ENCODE results near the gene MYO18B. TPM values are rescaled to one million over a fixed set of nuclear protein-coding genes. Genes with fewer than 3 reads are reported as not detected.

The MYO18B gene
- total and polyA plus RNA-seq, 2 donors from 2014 or later, result 0.19 to 0.41 TPM

DNA sequence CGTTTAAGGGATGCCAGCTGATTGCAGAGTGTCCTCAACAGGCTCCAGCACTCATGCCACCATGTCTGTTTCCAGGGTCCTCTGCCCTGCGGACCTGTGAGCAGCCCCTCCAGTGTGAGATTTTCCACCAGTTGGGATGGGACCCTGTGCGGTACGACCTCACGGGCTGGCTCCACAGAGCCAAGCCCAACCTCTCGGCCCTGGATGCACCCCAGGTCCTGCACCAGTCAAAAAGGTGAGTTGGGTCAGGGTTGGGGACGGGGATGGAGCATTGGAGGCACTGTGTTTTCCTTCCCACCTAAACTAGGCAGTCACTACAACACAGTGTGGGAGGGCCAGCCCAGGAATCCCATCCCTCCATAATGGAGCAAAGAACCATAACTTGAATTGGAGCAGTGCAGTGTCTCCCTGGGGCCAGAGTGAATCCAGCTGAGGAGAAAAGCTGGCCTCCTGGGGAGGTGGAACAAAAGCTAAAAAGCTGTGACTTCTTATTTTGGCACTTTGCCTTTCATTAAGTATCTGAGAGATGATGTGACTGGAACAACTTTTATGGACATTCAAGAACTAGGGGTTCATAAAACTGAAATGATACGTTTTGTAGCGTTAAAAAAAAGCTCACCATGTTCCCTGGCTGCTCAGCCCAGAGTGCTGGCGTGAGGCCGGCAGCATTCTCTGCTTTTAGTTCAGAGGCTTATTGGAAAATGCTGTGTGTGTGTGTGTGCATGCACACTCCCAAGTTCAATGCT, 101.8 kb downstream of the MYO18B start:
- Histone ChIP-seq H3K9me3 (ENCODE audit: control insufficient read depth in 2 of 3, insufficient read depth in 1 of 3, low read length in 3 of 3) (no peaks in the 10 kb centered on the region), H3K36me3 (ENCODE audit: control insufficient read depth in 2 of 3, insufficient read depth in 3 of 3, low read length in 3 of 3) (no peaks in the 10 kb centered on the region), H3K4me1 (ENCODE audit: control insufficient read depth in 2 of 3, insufficient read depth in 2 of 3, low read depth in 1 of 3, low read length in 3 of 3) (no peaks in the 10 kb centered on the region), H3K4me3 (ENCODE audit: low read length in 3 of 3) (no peak overlapping the region), H3K9ac (ENCODE audit: low read length in 3 of 3) (no peak overlapping the region), H3K27ac (ENCODE audit: low read depth in 2 of 2, low read length in 2 of 2) (no peak overlapping the region), H3K27me3 (ENCODE audit: control insufficient read depth, insufficient read depth, low read length) (no peaks in the 10 kb centered on the region)
- no peak for FAIRE-seq
- TF ChIP-seq, protein P1, sequence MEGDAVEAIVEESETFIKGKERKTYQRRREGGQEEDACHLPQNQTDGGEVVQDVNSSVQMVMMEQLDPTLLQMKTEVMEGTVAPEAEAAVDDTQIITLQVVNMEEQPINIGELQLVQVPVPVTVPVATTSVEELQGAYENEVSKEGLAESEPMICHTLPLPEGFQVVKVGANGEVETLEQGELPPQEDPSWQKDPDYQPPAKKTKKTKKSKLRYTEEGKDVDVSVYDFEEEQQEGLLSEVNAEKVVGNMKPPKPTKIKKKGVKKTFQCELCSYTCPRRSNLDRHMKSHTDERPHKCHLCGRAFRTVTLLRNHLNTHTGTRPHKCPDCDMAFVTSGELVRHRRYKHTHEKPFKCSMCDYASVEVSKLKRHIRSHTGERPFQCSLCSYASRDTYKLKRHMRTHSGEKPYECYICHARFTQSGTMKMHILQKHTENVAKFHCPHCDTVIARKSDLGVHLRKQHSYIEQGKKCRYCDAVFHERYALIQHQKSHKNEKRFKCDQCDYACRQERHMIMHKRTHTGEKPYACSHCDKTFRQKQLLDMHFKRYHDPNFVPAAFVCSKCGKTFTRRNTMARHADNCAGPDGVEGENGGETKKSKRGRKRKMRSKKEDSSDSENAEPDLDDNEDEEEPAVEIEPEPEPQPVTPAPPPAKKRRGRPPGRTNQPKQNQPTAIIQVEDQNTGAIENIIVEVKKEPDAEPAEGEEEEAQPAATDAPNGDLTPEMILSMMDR (IDR thresholded peaks at IDR 0.05; ENCODE audit: borderline replicate concordance, extremely low read depth, insufficient read depth), result no peak
- DNase-seq, result peak in 1 of 5 donors; percentile 29
- intact Hi-C loops (cut with DNase I), result no loop called here

DNA sequence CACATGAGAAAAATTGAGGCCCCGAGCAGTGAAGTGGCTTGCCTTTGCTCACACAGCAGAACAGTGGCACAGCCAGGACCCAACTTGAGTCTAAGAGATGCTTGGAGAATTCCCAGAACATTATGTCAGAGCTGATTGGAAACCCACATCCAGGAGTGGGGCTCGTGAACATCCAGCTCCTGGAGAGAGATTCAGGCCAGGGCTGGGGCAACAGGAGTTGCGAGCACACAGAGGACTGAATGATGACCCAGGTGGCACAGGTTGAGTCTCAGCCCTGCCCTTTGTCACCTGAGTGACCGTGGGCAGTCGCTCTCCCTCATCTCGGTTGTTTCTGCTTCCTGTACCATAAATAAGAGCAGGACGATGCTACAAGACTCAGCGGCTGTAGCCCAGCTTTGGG, 102.6 kb downstream of the MYO18B start:
- FAIRE-seq (no peak), DNase-seq (no peak)
- H3K27ac ChIP-seq (ENCODE audit: low read depth in 2 of 2, low read length in 2 of 2), result no peak overlapping the region
- H3K4me1 ChIP-seq (ENCODE audit: control insufficient read depth in 2 of 3, insufficient read depth in 2 of 3, low read depth in 1 of 3, low read length in 3 of 3), result no peaks in the 10 kb centered on the region
- intact Hi-C loops (cut with DNase I), result no loop called here
- H3K4me3 ChIP-seq (ENCODE audit: low read length in 3 of 3), result no peak overlapping the region
- no peaks in the 10 kb centered on the region for H3K36me3 ChIP-seq (ENCODE audit: control insufficient read depth in 2 of 3, insufficient read depth in 3 of 3, low read length in 3 of 3)
- no peak overlapping the region for H3K9ac ChIP-seq (ENCODE audit: low read length in 3 of 3)
- H3K27me3 ChIP-seq (ENCODE audit: control insufficient read depth, insufficient read depth, low read length), result no peaks in the 10 kb centered on the region
- no peaks in the 10 kb centered on the region for H3K9me3 ChIP-seq (ENCODE audit: control insufficient read depth in 2 of 3, insufficient read depth in 1 of 3, low read length in 3 of 3)
- TF ChIP-seq, protein P1 (IDR thresholded peaks at IDR 0.05; ENCODE audit: borderline replicate concordance, extremely low read depth, insufficient read depth), result no peak

DNA sequence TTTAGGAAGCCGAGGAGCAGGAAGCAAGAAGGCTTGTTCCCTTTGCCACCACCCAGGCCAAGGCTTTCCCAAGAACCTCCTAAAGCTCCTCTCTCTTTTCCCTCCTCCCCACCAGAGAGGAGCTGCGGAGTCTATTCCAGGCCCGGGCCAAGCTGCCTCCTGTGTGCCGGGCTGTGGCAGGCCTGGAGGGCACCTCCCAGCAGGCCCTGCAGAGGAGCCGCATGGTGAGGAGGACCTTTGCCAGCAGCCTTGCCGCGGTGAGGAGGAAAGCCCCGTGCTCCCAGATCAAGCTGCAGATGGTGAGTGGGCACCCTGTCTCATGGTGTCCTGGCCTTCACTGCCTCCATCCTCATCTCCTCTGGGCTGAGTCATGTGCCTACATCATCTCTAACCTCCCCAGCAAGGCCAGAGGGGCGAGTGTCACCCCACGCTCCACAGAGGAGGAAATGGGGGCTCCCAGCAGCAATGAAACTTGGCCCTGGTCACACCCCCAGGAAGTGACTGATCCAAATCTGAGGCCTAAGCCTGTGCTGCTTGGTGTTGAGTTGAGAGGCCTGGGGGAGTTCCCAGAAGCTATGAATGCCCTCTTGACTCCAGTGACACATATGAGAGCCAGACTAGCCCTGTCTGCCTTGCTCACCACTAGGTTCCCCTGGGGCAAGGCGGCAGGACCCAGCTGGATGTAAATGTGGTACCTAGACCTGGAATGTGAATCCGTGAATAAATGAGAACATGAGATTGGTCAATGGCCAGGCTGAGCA, 104.2 kb downstream of the MYO18B start:
- Histone ChIP-seq H3K4me3 (ENCODE audit: low read length in 3 of 3) (no peak overlapping the region), H3K27ac (ENCODE audit: low read depth in 2 of 2, low read length in 2 of 2) (no peak overlapping the region), H3K36me3 (ENCODE audit: control insufficient read depth in 2 of 3, insufficient read depth in 3 of 3, low read length in 3 of 3) (no peaks in the 10 kb centered on the region), H3K4me1 (ENCODE audit: control insufficient read depth in 2 of 3, insufficient read depth in 2 of 3, low read depth in 1 of 3, low read length in 3 of 3) (no peaks in the 10 kb centered on the region), H3K9me3 (ENCODE audit: control insufficient read depth in 2 of 3, insufficient read depth in 1 of 3, low read length in 3 of 3) (no peaks in the 10 kb centered on the region), H3K9ac (ENCODE audit: low read length in 3 of 3) (no peak overlapping the region), H3K27me3 (ENCODE audit: control insufficient read depth, insufficient read depth, low read length) (no peaks in the 10 kb centered on the region)
- no peak for DNase-seq
- intact Hi-C loops (cut with DNase I), result no loop called here
- FAIRE-seq, result no peak
- TF ChIP-seq, protein P1 (IDR thresholded peaks at IDR 0.05; ENCODE audit: borderline replicate concordance, extremely low read depth, insufficient read depth), result no peak
